Keratinocyte (primary cell): ENCODE measurements around the gene STRN4.

Experiments
- EZH2 ChIP-seq: IDR thresholded peaks from one replicate; pipeline ENCODE4 v1.6.1; 2012; ENCODE audit warnings: inconsistent platforms, mild to moderate bottlenecking, low read length, moderate library complexity
- TF ChIP-seq, protein P1 (sequence below), 3 experiments: IDR thresholded peaks in 1 of 3; conservative IDR thresholded peaks in 1 of 3; optimal IDR thresholded peaks in 1 of 3; 2 replicates in 2 of 3; 3 replicates in 1 of 3; pipeline versions ENCODE3 to v1.5.1; 2011; ENCODE audit warnings: low read length in 3 of 3, mild to moderate bottlenecking in 3 of 3, moderate library complexity in 2 of 3, control low read depth in 1 of 3, inconsistent platforms in 1 of 3; ENCODE audit not compliant: insufficient read depth in 2 of 3; ENCODE audit errors: extremely low read depth in 1 of 3

DNA sequence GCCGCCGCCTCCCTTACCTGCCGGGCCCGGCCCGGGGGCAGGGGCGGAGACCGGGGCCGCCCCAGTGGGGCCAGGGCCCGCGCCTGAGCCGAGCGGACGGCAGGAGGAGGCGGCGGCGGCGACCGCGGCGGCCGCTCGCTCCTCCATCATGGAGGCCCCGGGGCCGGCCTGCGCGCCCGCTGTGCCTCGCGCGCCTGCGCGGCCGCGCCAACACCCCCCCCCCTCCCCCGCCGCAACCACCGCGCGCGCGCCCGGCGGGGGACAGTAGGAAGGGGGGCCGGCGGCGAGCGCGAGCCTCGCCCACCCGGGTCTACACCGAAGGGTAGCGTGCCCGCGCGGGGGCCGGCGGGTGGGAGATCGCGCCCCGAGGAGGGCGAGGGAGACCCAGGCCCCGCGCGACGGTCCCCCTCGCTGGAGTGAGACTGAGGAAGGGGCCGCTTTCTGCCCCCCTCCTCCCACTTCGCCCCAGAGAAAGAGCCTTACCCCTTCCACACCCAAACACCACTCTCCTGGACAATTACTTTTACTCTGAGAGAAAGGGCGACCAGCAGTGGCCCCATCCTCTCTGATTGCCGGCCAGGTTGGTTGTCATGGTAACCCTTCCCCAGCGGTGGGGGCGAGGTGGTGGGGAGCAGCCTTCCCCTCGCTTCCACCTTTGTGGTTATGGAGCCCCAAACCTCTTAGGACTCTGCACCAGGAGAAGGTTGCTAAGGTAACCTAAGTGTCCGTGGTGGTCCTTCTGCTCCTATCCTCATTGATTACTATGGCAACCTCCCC lies at the start of gene STRN4:
- TF ChIP-seq, protein P1, sequence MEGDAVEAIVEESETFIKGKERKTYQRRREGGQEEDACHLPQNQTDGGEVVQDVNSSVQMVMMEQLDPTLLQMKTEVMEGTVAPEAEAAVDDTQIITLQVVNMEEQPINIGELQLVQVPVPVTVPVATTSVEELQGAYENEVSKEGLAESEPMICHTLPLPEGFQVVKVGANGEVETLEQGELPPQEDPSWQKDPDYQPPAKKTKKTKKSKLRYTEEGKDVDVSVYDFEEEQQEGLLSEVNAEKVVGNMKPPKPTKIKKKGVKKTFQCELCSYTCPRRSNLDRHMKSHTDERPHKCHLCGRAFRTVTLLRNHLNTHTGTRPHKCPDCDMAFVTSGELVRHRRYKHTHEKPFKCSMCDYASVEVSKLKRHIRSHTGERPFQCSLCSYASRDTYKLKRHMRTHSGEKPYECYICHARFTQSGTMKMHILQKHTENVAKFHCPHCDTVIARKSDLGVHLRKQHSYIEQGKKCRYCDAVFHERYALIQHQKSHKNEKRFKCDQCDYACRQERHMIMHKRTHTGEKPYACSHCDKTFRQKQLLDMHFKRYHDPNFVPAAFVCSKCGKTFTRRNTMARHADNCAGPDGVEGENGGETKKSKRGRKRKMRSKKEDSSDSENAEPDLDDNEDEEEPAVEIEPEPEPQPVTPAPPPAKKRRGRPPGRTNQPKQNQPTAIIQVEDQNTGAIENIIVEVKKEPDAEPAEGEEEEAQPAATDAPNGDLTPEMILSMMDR (optimal IDR thresholded peaks at IDR 0.05 in 1 of 3, IDR thresholded peaks at IDR 0.05 in 1 of 3, conservative IDR thresholded peaks at IDR 0.05 in 1 of 3; ENCODE audit: extremely low read depth in 1 of 3, insufficient read depth in 2 of 3, low read length in 3 of 3): no peak
- TF ChIP-seq EZH2: no peak
